Body of pancreas (tissue), 4 donors: Measurements from ENCODE around the gene MMP23B.

Experiments
- POLR2A ChIP-seq, 3 donors: fragments of 450-650 bp; IDR thresholded peaks; one replicate each; pipeline ENCODE4 v1.6.1; 2016; ENCODE audit warnings: antibody characterized with exemption in 3 of 3, mild to moderate bottlenecking in 2 of 3
- TF ChIP-seq, protein P1 (sequence below), 7 experiments: fragments of 450-650 bp in 4 of 7; fragments of 200-600 bp in 3 of 7; sonication (generic) in 3 of 7; IDR thresholded peaks; one replicate each; pipeline ENCODE4 v1.5.1; 2016 to 2019; ENCODE audit warnings: antibody characterized with exemption in 7 of 7

GRCh38 chr1:1617516-1617915 is 14.5 kb upstream of the MMP23B start:
- TF ChIP-seq, protein P1, sequence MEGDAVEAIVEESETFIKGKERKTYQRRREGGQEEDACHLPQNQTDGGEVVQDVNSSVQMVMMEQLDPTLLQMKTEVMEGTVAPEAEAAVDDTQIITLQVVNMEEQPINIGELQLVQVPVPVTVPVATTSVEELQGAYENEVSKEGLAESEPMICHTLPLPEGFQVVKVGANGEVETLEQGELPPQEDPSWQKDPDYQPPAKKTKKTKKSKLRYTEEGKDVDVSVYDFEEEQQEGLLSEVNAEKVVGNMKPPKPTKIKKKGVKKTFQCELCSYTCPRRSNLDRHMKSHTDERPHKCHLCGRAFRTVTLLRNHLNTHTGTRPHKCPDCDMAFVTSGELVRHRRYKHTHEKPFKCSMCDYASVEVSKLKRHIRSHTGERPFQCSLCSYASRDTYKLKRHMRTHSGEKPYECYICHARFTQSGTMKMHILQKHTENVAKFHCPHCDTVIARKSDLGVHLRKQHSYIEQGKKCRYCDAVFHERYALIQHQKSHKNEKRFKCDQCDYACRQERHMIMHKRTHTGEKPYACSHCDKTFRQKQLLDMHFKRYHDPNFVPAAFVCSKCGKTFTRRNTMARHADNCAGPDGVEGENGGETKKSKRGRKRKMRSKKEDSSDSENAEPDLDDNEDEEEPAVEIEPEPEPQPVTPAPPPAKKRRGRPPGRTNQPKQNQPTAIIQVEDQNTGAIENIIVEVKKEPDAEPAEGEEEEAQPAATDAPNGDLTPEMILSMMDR (IDR thresholded peaks at IDR 0.05): no peak
- TF ChIP-seq POLR2A (IDR thresholded peaks at IDR 0.05): no peak
